Duodenal mucosa (tissue), 2 donors: ENCODE data around the gene SAT2.
"Not testable (repeated sequence)": the region's sequence is repeated elsewhere in the genome, so short reads cannot be mapped to it uniquely, and the experiment has no call there.

Experiments used
- H3K27ac ChIP-seq: one replicate; pipeline ENCODE4 v1.7.0; 2013; ENCODE audit warnings: low read depth, low read length
- H3K27me3 ChIP-seq, 2 donors: one replicate each; pipeline ENCODE4 v1.7.0; 2013; ENCODE audit warnings: low read length in 2 of 2, control low read depth in 1 of 2; ENCODE audit not compliant: insufficient read depth in 2 of 2, control insufficient read depth in 1 of 2
- H3K36me3 ChIP-seq, 2 donors: one replicate each; pipeline ENCODE4 v1.7.0; 2013; ENCODE audit warnings: low read length in 2 of 2, control low read depth in 1 of 2; ENCODE audit not compliant: insufficient read depth in 2 of 2, control insufficient read depth in 1 of 2
- H3K4me1 ChIP-seq, 2 donors: one replicate each; pipeline ENCODE4 v1.7.0; 2013; ENCODE audit warnings: low read length in 2 of 2, control low read depth in 1 of 2; ENCODE audit not compliant: insufficient read depth in 2 of 2, control insufficient read depth in 1 of 2
- H3K4me3 ChIP-seq, 2 donors: one replicate each; pipeline ENCODE4 v1.7.0; 2013; ENCODE audit warnings: low read length in 2 of 2, low read depth in 1 of 2
- H3K9ac ChIP-seq, 2 donors: one replicate each; pipeline ENCODE4 v1.7.0; 2013; ENCODE audit warnings: low read length in 2 of 2, low read depth in 1 of 2
- H3K9me3 ChIP-seq, 2 donors: one replicate each; pipeline ENCODE4 v1.7.0; 2013; ENCODE audit warnings: low read length in 2 of 2, control low read depth in 1 of 2; ENCODE audit not compliant: control insufficient read depth in 1 of 2

Gene SAT2

DNA sequence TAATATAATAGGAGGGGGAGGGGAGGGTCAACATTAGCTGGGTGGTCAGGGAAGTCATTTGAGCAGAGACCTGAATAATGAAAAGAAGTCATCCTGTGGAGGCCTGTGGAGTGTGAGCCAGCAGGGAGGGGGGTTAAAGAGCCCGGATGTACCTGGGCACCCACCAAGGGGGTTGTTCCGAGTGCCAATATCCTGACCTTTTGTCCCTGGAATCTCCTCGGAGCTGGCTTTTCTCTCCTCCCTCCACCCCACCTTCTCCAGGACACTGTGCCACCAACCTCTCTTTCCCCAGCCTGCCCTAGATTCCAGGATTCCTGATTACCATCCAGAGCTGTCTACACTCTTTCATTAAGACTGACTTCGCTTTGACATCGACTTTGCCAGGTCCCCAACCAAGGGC is 8.5 kb upstream of the SAT2 start:
- no peak overlapping the region for H3K9ac ChIP-seq
- no peaks in the 10 kb centered on the region for H3K9me3 ChIP-seq
- H3K4me1 ChIP-seq = peaks cover 7 to 14% of the 10 kb centered on the region in 2 donors
- no peaks in the 10 kb centered on the region for H3K27me3 ChIP-seq
- H3K4me3 ChIP-seq = no peak overlapping the region
- no peaks in the 10 kb centered on the region for H3K36me3 ChIP-seq
- no peak overlapping the region for H3K27ac ChIP-seq

DNA sequence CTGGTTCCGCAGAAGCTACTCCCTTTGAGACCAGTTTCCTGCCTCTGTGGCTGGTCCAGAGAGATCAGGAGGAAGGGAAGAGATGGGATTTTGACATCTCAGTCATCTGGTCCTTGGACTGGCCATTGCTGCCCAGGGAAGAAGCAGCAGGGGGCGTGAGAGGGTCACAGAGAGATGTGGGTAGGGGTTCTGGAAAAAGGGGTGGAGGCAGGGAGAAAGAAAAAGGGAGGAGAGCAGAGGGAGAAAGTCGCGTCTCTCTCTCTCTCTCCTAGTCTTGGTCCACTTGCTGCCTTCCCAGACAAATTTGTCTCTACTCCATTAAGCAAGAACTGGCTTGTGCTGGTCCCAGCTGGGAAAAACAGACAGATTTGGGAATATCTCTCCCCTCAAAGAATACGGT is 6.8 kb upstream of the SAT2 start:
- Histone ChIP-seq H3K27ac (no peak overlapping the region), H3K9me3 (no peaks in the 10 kb centered on the region), H3K36me3 (no peaks in the 10 kb centered on the region), H3K4me3 (no peak overlapping the region), H3K9ac (no peak overlapping the region), H3K27me3 (no peaks in the 10 kb centered on the region), H3K4me1 (peaks cover 19 to 23% of the 10 kb centered on the region in 2 donors)

- Histone ChIP-seq H3K4me1 (peaks cover 19 to 23% of the 10 kb centered on the region in 2 donors), H3K27ac (no peak overlapping the region), H3K36me3 (no peaks in the 10 kb centered on the region), H3K4me3 (no peak overlapping the region), H3K9ac (no peak overlapping the region), H3K27me3 (no peaks in the 10 kb centered on the region), H3K9me3 (no peaks in the 10 kb centered on the region)
Measured at GRCh38 chr17:7633093-7633492, 5.5 kb upstream of the SAT2 start.

GRCh38 chr17:7632492-7632894 is 4.9 kb upstream of the SAT2 start:
- Histone ChIP-seq H3K9me3 (no peaks in the 10 kb centered on the region), H3K36me3 (no peaks in the 10 kb centered on the region), H3K9ac (no peak overlapping the region), H3K27ac (no peak overlapping the region), H3K4me3 (no peak overlapping the region), H3K4me1 (peaks cover 19 to 23% of the 10 kb centered on the region in 2 donors), H3K27me3 (no peaks in the 10 kb centered on the region)

- Histone ChIP-seq H3K9me3 (no peaks in the 10 kb centered on the region), H3K27ac (no peak overlapping the region), H3K4me3 (no peak overlapping the region), H3K36me3 (no peaks in the 10 kb centered on the region), H3K27me3 (no peaks in the 10 kb centered on the region), H3K4me1 (peaks cover 21 to 26% of the 10 kb centered on the region in 2 donors), H3K9ac (no peak overlapping the region)
Measured at GRCh38 chr17:7631398-7632380, 4.1 kb upstream of the SAT2 start.

DNA sequence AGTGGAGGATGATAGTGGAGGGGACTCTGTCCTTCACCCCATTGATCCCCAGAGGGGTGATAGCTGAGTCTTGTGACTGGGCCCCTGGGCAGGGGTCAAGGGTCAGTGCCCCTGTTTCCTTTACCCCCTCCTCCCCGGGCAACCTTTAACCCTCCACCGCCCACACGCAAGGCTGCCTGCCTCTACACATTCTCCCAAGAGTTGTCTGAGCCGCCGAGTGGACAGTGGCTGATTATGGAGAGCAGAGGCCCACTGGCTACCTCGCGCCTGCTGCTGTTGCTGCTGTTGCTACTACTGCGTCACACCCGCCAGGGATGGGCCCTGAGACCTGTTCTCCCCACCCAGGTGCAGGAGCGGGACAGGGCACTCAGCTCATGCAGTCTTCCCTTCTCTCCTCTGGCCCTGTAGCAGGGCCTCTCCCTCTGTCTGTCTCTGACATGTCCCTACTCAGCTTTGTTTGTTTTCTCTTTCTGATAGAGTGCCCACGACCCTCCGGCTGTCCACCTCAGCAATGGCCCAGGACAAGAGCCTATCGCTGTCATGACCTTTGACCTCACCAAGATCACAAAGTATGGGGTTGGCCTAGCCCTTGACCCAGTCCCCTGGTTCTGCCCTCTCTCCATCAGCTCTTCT is 2.4 kb upstream of the SAT2 start, which contains the start of gene SHBG:
TSS of gene SHBG (plus strand) at position 197 of the 633 bp plus-strand sequence. CDS start at position 235, 38 bp downstream.
- H3K9me3 ChIP-seq = no peaks in the 10 kb centered on the region
- peaks cover 0 to 5% of the 10 kb centered on the region in 2 donors for H3K36me3 ChIP-seq
- H3K27ac ChIP-seq = no peak within 1 kb of the TSS
- no peaks in the 10 kb centered on the region for H3K27me3 ChIP-seq
- no peak within 1 kb of the TSS for H3K4me3 ChIP-seq
- peak within 1 kb of the TSS in 1 of 2 donors; percentile 12 for H3K9ac ChIP-seq
- H3K4me1 ChIP-seq = peaks cover 28 to 33% of the 10 kb centered on the region in 2 donors

DNA sequence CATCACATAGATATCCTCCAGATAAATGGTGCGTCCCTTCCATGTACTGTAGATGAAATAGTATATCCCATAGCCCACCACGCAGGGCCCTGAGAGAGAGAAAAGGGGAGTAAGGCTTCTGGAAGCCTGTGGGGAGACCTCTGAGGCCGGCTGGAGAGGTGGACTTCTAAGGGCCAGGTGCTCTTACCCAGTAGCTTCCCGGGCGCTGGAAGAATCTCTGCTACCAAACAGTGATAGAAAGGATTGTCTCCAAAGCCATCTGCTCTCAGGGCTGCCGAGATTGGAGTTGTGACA is 718 bp downstream of the SAT2 start:
- peaks cover 0 to 5% of the 10 kb centered on the region in 2 donors for H3K36me3 ChIP-seq
- peaks cover 26 to 28% of the 10 kb centered on the region in 2 donors for H3K4me1 ChIP-seq
- H3K27me3 ChIP-seq = no peaks in the 10 kb centered on the region
- peak overlapping the region; percentile 91 to 96 for H3K9ac ChIP-seq
- peak overlapping the region; percentile 88 to 92 for H3K4me3 ChIP-seq
- H3K9me3 ChIP-seq = no peaks in the 10 kb centered on the region
- H3K27ac ChIP-seq = peak overlapping the region; percentile 93

DNA sequence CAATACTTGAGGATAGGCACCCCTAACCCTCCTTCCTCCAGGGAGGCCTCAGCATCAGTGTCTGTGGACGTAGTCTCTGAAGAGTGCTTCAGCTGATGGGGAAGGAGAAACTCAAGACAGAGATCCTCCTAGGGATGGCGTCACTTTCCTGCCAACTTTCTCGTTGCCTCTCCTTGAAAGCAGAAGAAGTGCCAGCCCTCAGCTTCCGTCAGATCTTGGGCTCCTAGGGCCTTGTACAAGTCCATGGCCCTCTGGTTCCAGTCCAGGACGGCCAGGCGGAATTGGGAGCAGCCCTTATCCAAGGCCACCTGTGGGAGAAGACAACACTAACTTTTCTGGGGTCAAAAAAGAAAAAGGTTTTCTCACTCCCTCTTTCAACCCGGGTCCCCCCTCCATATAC is 1.3 kb downstream of the SAT2 start:
- Histone ChIP-seq H3K27ac (peak overlapping the region; percentile 3), H3K9me3 (no peaks in the 10 kb centered on the region), H3K4me1 (peaks cover 20 to 22% of the 10 kb centered on the region in 2 donors), H3K36me3 (peaks cover 0 to 5% of the 10 kb centered on the region in 2 donors), H3K9ac (peak overlapping the region; percentile 91 to 96), H3K4me3 (peak overlapping the region; percentile 88 to 92), H3K27me3 (no peaks in the 10 kb centered on the region)

DNA sequence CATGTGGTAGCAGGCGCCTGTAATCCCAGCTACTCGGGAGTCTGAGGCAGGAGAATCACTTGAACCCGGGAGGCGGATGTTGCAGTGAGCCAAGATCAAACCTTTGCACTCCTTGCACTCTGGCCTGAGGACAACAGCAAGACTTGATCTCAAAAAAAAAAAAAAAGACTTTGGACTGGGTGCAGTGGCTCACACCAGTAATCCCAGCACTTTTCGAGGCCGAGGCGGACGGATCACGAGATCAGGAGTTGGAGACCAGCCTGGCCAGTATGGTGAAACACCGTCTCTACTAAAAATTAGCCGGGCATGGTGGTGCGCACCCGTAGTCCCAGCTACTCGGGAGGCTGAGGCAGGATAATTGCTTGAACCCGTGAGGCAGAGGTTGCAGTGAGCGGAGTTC is 1.9 kb downstream of the SAT2 start:
- not testable (repeated sequence) for H3K36me3 ChIP-seq, H3K27me3 ChIP-seq, H3K27ac ChIP-seq, H3K9me3 ChIP-seq
- Histone ChIP-seq H3K9ac (peak overlapping the region in 1 of 2 donors; percentile 96), H3K4me1 (peaks cover 19 to 20% of the 10 kb centered on the region in 2 donors), H3K4me3 (peak overlapping the region in 1 of 2 donors; percentile 92)

- Histone ChIP-seq H3K36me3 (peaks cover 0 to 5% of the 10 kb centered on the region in 2 donors), H3K9me3 (no peaks in the 10 kb centered on the region), H3K9ac (no peak overlapping the region), H3K4me3 (no peak overlapping the region), H3K27me3 (no peaks in the 10 kb centered on the region), H3K4me1 (peaks cover 9 to 10% of the 10 kb centered on the region in 2 donors), H3K27ac (no peak overlapping the region)
Measured at GRCh38 chr17:7623661-7624060, 4.0 kb downstream of the SAT2 start.
